HG02973 (cell line): Measurements from ENCODE around the gene FRYL.
"Not testable (repeated sequence)": the region's sequence is repeated elsewhere in the genome, so short reads cannot be mapped to it uniquely, and the experiment has no call there.

Experiments used
- ATAC-seq: cut with Tn5 transposase; IDR thresholded peaks from one replicate; pipeline ENCODE4 v1.9.1; 2021; ENCODE audit warnings: moderate library complexity; ENCODE audit not compliant: unreplicated experiment

Gene FRYL

GRCh38 chr4:48786549-48786948, 6.5 kb upstream of the FRYL start:
- ATAC-seq = no peak

DNA sequence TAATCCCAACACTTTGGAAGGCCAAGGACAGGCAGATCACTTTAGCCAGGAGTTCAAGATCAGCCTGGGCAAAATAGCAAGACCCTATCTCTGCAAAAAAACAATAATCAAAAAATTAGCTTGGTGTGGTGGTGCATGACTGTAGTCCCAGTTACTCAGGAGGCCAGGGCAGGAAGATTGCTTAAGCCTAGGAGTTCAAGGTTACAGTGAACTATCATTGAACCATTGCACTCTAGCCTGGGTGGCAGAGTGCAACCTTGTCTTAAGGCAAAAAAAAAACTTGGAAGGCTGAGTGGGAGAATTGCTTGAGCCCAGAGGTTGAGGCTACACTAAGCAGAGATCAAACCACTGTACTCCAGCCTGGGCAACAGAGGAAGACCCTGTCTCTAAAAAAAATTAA, 5.2 kb upstream of the FRYL start:
- ATAC-seq = no peak

DNA sequence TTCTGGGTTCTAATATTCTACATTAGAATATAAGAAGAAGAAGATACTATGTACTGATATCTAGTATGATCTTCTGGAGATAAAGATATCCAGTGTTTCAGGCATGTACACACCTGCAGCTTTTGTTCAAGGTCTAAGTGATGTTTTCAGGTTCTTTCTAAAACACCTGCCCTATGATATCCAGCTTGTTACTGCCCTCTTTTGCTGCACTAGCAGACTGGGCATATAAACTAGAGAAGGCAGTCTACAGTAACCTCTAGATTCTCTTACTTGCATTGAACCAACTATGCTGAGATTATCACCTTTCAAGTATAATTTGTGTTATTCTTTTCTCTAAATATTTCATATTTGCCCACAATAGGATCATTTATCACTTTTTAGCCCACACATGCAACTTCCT, 1.9 kb upstream of the FRYL start:
- ATAC-seq = no peak

- no peak for ATAC-seq
These were observed 761 bp upstream of the FRYL start for GRCh38 chr4:48780865-48781214.

- peak; percentile 33 for ATAC-seq
These were observed 733 bp downstream of the FRYL start for GRCh38 chr4:48779095-48779997.

- no peak for ATAC-seq
These were observed 1.5 kb downstream of the FRYL start for GRCh38 chr4:48778431-48779094.

GRCh38 chr4:48777739-48778138, 2.3 kb downstream of the FRYL start:
- no peak for ATAC-seq

DNA sequence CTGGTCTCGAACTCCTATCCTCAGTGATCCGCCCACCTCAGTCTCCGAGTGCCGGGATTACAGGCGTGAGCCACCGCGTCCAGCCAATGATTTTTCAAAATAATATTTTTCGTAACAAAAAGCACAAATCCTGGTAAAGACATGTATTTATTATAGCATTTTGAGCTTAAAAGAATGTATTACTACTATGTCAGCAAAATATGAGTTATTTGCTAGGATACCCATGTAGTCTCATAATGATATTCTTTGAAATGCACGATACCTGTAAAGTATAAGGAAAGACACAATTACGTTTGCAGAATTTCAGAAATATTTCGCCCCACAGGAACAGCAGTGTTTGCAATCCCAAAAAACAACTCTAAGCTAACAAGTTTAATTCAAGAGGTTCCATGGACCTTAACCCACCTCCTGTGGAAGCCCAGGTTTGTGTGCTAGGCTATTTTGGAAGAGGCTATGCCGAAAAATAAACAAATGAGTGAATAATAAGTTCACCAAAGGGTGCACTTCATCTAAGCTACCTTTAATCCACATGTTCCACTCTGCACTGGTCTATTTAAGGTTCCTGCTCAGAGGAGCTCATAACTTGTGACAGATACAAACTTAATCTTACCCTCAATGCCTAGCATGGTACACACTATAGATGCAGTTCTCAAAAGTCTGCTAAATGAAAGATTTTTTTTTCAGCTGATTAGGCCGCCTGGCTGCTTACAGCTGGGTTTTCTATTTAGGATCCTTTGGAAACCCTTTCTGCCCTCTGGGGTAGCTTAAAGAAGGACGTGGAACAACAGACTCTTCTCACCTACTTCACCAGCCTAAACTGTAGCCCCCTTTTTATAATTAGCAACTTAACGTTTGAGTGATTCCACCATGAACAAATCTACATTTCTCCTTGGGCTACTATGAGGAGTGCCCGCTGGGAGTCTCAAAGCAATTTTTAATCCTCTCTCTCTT, 5.0 kb downstream of the FRYL start:
- no peak for ATAC-seq

GRCh38 chr4:48772556-48772955, 7.5 kb downstream of the FRYL start:
- no peak for ATAC-seq

DNA sequence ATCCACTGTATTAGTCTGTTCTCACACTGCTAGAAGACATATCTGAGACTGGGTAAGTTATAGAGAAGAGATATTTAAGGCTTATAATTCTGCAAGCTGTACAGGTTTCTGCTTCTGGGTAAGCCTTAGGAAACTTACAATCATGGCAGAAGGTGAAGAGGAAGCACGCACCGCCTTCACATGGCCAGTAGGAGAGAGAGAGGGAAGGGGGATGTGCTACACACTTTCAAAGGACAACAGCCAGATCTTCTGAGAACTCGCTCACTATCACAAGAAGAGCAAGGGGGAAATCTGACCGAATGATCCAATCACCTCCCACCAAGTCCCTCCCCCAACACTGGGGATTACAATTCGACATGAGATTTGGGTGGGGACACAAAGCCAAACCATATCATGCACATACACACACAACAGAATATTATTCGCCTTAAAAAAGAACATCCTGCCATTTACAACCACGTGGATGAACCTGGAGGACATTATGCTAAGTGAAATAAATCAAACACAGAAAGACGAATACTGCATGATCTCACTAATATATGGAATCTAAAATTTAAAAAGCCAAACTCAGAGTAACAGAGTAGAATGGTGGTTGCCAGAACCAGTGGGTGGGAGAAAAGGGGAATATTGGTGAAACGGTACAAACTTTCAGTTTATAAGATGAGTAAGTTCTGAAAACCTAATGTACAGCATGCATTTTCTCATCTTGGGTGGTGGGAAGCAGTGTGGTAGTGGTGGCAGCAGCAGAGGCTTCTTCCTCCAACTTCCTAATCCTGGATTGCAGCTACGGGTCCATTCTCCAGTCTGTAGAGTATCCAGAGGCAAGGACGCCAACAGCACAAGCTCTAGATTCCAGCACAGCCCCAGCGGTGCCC, 12.8 kb downstream of the FRYL start:
- ATAC-seq = no peak

DNA sequence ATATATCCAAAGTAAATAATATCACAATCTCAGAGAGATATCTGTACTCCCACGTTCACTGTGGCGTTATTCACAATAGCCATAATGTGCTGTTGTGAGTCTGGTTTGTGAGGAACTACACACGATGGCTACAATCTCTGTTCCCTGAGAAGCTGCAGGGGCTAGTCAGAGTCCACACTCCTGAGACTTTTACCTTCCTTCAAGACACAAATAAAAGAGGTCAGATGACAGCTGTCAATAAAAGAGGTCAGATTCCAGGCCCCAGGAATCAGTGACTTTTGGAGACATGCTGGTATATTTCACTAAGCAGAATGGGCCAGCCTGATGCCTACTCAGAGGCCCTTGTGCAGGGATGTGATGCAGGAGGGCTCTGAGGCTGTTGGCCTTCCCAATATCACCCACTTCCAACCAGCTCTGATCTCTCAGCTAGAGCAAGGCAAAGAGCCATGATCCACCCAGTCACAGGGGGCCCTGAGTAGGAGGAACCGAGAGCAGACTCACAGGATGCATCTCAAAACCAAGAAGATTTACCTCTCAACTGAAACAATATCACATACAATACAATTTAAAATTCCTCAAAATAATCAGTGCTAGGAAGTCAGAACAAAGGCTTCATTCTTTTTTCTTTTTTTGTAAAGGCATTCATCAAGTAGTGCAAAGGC, 13.8 kb downstream of the FRYL start:
- no peak for ATAC-seq

GRCh38 chr4:48762408-48762807, 17.7 kb downstream of the FRYL start:
- ATAC-seq = no peak

GRCh38 chr4:48761286-48761685, 18.8 kb downstream of the FRYL start:
- no peak for ATAC-seq

DNA sequence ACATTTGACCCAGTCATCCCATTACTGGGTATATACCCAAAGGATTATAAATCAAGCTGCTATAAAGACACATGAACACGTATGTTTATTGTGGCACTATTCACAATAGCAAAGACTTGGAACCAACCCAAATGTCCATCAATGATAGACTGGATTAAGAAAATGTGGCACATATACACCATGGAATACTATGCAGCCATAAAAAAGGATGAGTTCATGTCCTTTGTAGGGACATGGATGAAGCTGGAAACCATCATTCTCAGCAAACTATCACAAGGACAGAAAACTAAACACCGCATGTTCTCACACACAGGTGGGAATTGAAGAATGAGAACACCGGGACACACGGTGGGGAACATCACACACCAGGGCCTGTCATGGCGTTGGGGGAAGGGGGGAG, 21.4 kb downstream of the FRYL start:
- ATAC-seq = not testable (repeated sequence)

DNA sequence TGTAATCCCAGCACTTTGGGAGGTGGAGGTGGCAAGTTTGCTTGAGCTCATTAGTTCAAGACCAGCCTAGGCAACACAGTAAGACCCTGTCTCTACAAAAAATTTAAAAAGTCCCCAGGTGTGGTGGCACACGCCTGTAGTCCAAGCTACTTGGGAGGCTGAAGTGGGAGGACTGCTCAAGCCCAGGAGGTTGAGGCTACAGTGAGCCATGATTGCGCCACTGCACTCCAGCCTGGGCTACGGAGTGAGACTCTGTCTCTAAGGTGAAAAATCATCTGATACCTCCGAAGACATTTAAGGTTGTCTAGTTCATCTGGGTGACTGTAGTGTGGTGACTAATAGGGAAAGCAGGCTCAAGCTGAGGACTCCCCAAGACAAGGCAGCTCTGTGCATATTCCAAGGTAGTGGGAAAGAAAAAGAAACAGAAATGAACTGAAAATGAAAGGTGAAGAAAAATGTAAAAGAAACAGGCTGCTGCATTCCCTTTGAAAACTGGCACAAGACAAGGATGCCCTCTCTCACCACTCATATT, 23.3 kb downstream of the FRYL start:
- no peak for ATAC-seq

- ATAC-seq = no peak
These were observed 24.8 kb downstream of the FRYL start for GRCh38 chr4:48755281-48755680.

- no peak for ATAC-seq
These were observed 26.9 kb downstream of the FRYL start for GRCh38 chr4:48753159-48753558.

DNA sequence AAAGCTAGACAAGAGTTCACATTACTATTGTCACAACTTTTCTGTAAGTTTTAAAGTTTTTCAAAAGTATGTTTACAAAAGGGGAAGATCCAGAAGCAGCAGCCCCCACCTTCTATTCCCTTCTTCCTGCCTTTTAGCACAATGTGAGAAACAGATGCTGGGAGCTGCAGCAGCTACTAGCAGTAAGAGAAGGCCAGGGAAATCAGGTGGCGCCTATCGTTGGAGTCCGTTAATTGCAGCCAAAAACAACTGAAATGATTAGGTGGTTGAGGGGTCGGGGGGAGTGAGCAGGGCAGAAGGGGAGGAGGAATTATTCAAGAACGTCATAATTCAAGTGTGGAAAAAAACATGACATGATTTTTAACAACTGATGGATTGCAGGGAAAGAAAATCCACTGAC, 27.4 kb downstream of the FRYL start:
- ATAC-seq = no peak

DNA sequence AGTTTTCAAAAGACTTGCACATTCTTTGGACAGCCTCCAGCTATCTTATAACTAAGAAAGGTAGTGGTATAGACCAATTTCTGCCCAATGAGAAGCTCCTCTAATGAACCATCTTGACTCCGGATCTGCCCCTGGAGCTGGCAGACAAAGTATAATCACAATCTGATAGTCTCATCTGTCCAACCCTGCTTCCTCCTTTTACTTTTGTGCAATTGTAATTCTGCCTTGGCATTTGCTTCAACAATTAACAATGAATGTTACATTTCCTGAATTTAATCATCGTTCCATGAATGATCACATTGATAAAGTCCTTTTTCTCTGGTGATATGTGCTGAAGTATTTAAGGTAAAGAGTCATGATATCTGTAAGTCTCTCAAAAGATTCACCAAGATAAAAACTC, 27.8 kb downstream of the FRYL start:
- no peak for ATAC-seq
